ENCODE results near the gene DENND1B. TPM values are rescaled to one million over a fixed set of nuclear protein-coding genes. Genes with fewer than 3 reads are reported as not detected.

Gene DENND1B
- total RNA-seq, 1 experiment from 2014 or later, result 6.3 TPM

GRCh38 chr1:197572169-197572568 lies 203.1 kb downstream of the DENND1B start:
- H3K14ac ChIP-seq (ENCODE audit: insufficient read depth, low read length), result no peak overlapping the region; the same call in 1 of the 2 replicates
- no peak overlapping the region for H2BK20ac ChIP-seq (ENCODE audit: low read depth, low read length, poor library complexity, severe bottlenecking)
- no peak overlapping the region for H3K23ac ChIP-seq (ENCODE audit: insufficient read length, low read depth, low read length)
- H4K91ac ChIP-seq (ENCODE audit: insufficient read length, low read depth, low read length), result no peak overlapping the region
- H3K23me2 ChIP-seq (ENCODE audit: insufficient read length, low read depth, low read length, poor library complexity, severe bottlenecking), result no peaks in the 10 kb centered on the region
- no peak for DNase-seq
- H3K4me2 ChIP-seq (ENCODE audit: insufficient read depth, insufficient read length, low read length), result no peak overlapping the region
- no peaks in the 10 kb centered on the region for H3K9me3 ChIP-seq (ENCODE audit: control insufficient read depth, low read depth, low read length)
- no peak overlapping the region for H2BK15ac ChIP-seq (ENCODE audit: low read depth, low read length)
- Mint-ChIP-seq H3K4me3 (no peak overlapping the region; a peak in 1 of 5 replicates), H3K4me1 (no peaks in the 10 kb centered on the region), H3K27me3 (ENCODE audit: low read depth) (no peaks in the 10 kb centered on the region), H3K27ac (no peak overlapping the region), H3K36me3 (ENCODE audit: insufficient read depth in 1 of 3, low read depth in 3 of 3) (peaks cover 0 to 12% (median 9%) of the 10 kb centered on the region in 3 experiments; a peak in 5 of 7 replicates), H3K9me3 (peaks cover 12 to 13% of the 10 kb centered on the region in 2 experiments)
- no peak overlapping the region for H3K4ac ChIP-seq (ENCODE audit: low read depth, low read length)
- no peak for TF ChIP-seq CTCF (conservative IDR thresholded peaks at IDR 0.05)
- no peak overlapping the region for H3K56ac ChIP-seq (ENCODE audit: insufficient read length, low read depth, low read length)
- no peaks in the 10 kb centered on the region for H3K4me1 ChIP-seq (ENCODE audit: insufficient read depth, low read length)
- H3K27ac ChIP-seq (ENCODE audit: insufficient read length, low read depth, low read length), result no peak overlapping the region
- H3T11ph ChIP-seq (ENCODE audit: low read length), result no peak overlapping the region
- H2BK5ac ChIP-seq (ENCODE audit: insufficient read length, low read length), result no peak overlapping the region
- H3K79me1 ChIP-seq (ENCODE audit: insufficient read depth, low read depth, low read length, poor library complexity, severe bottlenecking), result no peaks in the 10 kb centered on the region
- H4K8ac ChIP-seq (replicated peaks; ENCODE audit: insufficient read length, low read depth, low read length), result no peak overlapping the region
- H3K79me2 ChIP-seq (ENCODE audit: insufficient read depth, low read length), result no peaks in the 10 kb centered on the region
- no peak overlapping the region for H2AFZ ChIP-seq (ENCODE audit: low read length)
- no CpG with 5 or more reads among the region's 10 CpGs for WGBS (ENCODE audit: extremely low coverage, insufficient read length, low lambda C conversion rate)
- H4K5ac ChIP-seq (ENCODE audit: insufficient read length, low read depth, low read length), result no peak overlapping the region
- H2BK120ac ChIP-seq (ENCODE audit: low read depth, low read length, poor library complexity, severe bottlenecking), result no peak overlapping the region
- H4K20me1 ChIP-seq (ENCODE audit: control insufficient read depth, insufficient read depth, insufficient read length), result no peaks in the 10 kb centered on the region
- H2BK12ac ChIP-seq (ENCODE audit: insufficient read length, low read depth, low read length), result no peak overlapping the region
- H3K9ac ChIP-seq (ENCODE audit: extremely low read depth, insufficient read length, low read length), result no peak overlapping the region
- no peak overlapping the region for H2AK5ac ChIP-seq (ENCODE audit: insufficient read length, low read length)
- no peak overlapping the region for H3K18ac ChIP-seq (ENCODE audit: insufficient read length, low read depth, low read length)
- no peaks in the 10 kb centered on the region for H3K27me3 ChIP-seq (ENCODE audit: insufficient read depth, low read length)
